IMR-90 (cell line): ENCODE results near the gene SH2D7. TPM values are rescaled to one million over a fixed set of nuclear protein-coding genes. Genes with fewer than 3 reads are reported as not detected.

Experiments
- ATAC-seq: fragments of 200-7000 bp; cut with Tn5 transposase; 2 replicates; pipeline ENCODE4 v1.9.1; 2020; ENCODE audit warnings: low read depth, mild to moderate bottlenecking, moderate library complexity
- BruUV-seq: library from RNA; stranded (reverse); fragments of 400-500 nt; replicated peaks from 2 replicates; lab custom pipeline; 2021; lab: Mats Ljungman, UMichigan
- CTCF ChIA-PET: fragments of 300-600 bp; formaldehyde crosslinking; extraction: SDS; loops from one replicate; lab custom pipeline; 2021; ENCODE audit warnings: antibody characterized with exemption; lab: Yijun Ruan, JAX
- POLR2A ChIA-PET: fragments of 300-600 bp; sonication (Branson Sonifier 250); formaldehyde crosslinking; loops from one replicate; lab custom pipeline; 2022; ENCODE audit warnings: antibody characterized with exemption; ENCODE audit not compliant: unreplicated experiment; lab: Charles Lee
- DNase-seq: peaks from one replicate; pipeline ENCODE4 v3.0.0; 2013
- H2AFZ ChIP-seq: replicated peaks from 2 replicates; pipeline ENCODE3; 2013; ENCODE audit warnings: low read length, mild to moderate bottlenecking; ENCODE audit not compliant: poor library complexity
- H2AK5ac ChIP-seq: 2 replicates; pipeline ENCODE4 v1.6.1; 2013; ENCODE audit warnings: low read depth, low read length, inconsistent platforms
- H2AK9ac ChIP-seq: replicated peaks from 2 replicates; pipeline ENCODE3; 2013; ENCODE audit warnings: mild to moderate bottlenecking, low read depth, low read length, moderate library complexity; ENCODE audit not compliant: poor library complexity
- H2BK120ac ChIP-seq: 2 replicates; pipeline ENCODE4 v1.6.1; 2013; ENCODE audit warnings: low read depth, low read length, inconsistent platforms
- H2BK15ac ChIP-seq: 3 replicates; pipeline ENCODE4 v1.6.1; 2013; ENCODE audit warnings: low read depth, low read length, inconsistent platforms
- H2BK20ac ChIP-seq: 2 replicates; pipeline ENCODE4 v1.6.1; 2013; ENCODE audit warnings: low read depth, mild to moderate bottlenecking, inconsistent platforms, low read length, moderate library complexity
- H2BK5ac ChIP-seq: 2 replicates; pipeline ENCODE4 v1.6.1; 2013; ENCODE audit warnings: mild to moderate bottlenecking, low read depth, low read length, inconsistent platforms; ENCODE audit not compliant: poor library complexity, severe bottlenecking
- H3K14ac ChIP-seq: replicated peaks from 2 replicates; pipeline ENCODE4 v1.6.1; 2013; ENCODE audit warnings: low read depth, low read length, inconsistent platforms
- H3K18ac ChIP-seq: 2 replicates; pipeline ENCODE4 v1.6.1; 2013; ENCODE audit warnings: low read depth, low read length, control low read depth
- H3K23ac ChIP-seq: 2 replicates; pipeline ENCODE4 v1.6.1; 2013; ENCODE audit warnings: low read depth, low read length, inconsistent platforms
- H3K27ac ChIP-seq: 2 replicates; pipeline ENCODE4 v1.5.1; 2013; ENCODE audit warnings: mild to moderate bottlenecking, control low read depth, low read length; ENCODE audit not compliant: insufficient read depth
- H3K27me3 ChIP-seq: 2 replicates; pipeline ENCODE4 v1.6.1; 2013; ENCODE audit warnings: low read length; ENCODE audit not compliant: control insufficient read depth, insufficient read depth
- H3K36me3 ChIP-seq: 2 replicates; pipeline ENCODE4 v1.6.1; 2013; ENCODE audit warnings: low read length, mixed read lengths; ENCODE audit not compliant: control insufficient read depth, insufficient read depth
- H3K4ac ChIP-seq: 2 replicates; pipeline ENCODE4 v1.6.1; 2013; ENCODE audit warnings: low read depth, low read length, inconsistent platforms
- H3K4me1 ChIP-seq: 2 replicates; pipeline ENCODE4 v1.6.1; 2013; ENCODE audit warnings: low read length, mixed read lengths; ENCODE audit not compliant: control insufficient read depth, insufficient read depth
- H3K4me2 ChIP-seq: 2 replicates; pipeline ENCODE4 v1.6.1; 2013; ENCODE audit warnings: low read depth, mild to moderate bottlenecking, control low read depth, low read length, moderate library complexity
- H3K4me3 ChIP-seq: 2 replicates; pipeline ENCODE4 v1.5.1; 2013; ENCODE audit warnings: low read depth, mild to moderate bottlenecking, control low read depth, low read length, moderate library complexity; ENCODE audit not compliant: insufficient read depth
- H3K56ac ChIP-seq: 2 replicates; pipeline ENCODE4 v1.6.1; 2013; ENCODE audit warnings: low read length, inconsistent platforms; ENCODE audit not compliant: insufficient read depth; ENCODE audit errors: extremely low read depth
- H3K79me1 ChIP-seq, 2 experiments: 2 replicates each; pipeline ENCODE4 v1.6.1; 2013; ENCODE audit warnings: low read length in 2 of 2, inconsistent platforms in 1 of 2, low read depth in 1 of 2
- H3K9ac ChIP-seq: 2 replicates; pipeline ENCODE4 v1.6.1; 2013; ENCODE audit warnings: low read depth, low read length, control low read depth
- H3K9me1 ChIP-seq: 2 replicates; pipeline ENCODE4 v1.6.1; 2013; ENCODE audit warnings: low read length, inconsistent platforms; ENCODE audit not compliant: insufficient read depth
- H3K9me3 ChIP-seq: 2 replicates; pipeline ENCODE4 v1.6.1; 2013; ENCODE audit warnings: low read length; ENCODE audit not compliant: control insufficient read depth, insufficient read depth
- H4K20me1 ChIP-seq: 2 replicates; pipeline ENCODE4 v1.6.1; 2013; ENCODE audit warnings: low read length, inconsistent platforms; ENCODE audit not compliant: insufficient read depth
- H4K5ac ChIP-seq: 2 replicates; pipeline ENCODE4 v1.6.1; 2013; ENCODE audit warnings: mild to moderate bottlenecking, low read depth, low read length, control low read depth
- H4K8ac ChIP-seq, 2 experiments: 2 replicates each; pipeline ENCODE4 v1.6.1; 2013; ENCODE audit warnings: low read depth in 2 of 2, low read length in 2 of 2, control low read depth in 1 of 2, inconsistent platforms in 1 of 2
- H4K91ac ChIP-seq: 2 replicates; pipeline ENCODE4 v1.6.1; 2013; ENCODE audit warnings: low read depth, low read length, inconsistent platforms; ENCODE audit not compliant: insufficient read depth
- CEBPB ChIP-seq: IDR thresholded peaks from 2 replicates; pipeline ENCODE4 v1.6.1; 2012; ENCODE audit warnings: low read depth, low read length, improper control_type of control experiment
- CTCF ChIP-seq: conservative IDR thresholded peaks from 2 replicates; pipeline ENCODE4 v1.5.1; 2012; ENCODE audit warnings: mild to moderate bottlenecking, low read depth, low read length, improper control_type of control experiment
- ELK1 ChIP-seq: fragments of 150-350 bp; IDR thresholded peaks from 2 replicates; pipeline ENCODE4 v1.6.1; 2016; ENCODE audit warnings: low read depth, mild to moderate bottlenecking, low read length, moderate library complexity, borderline replicate concordance
- FOS ChIP-seq: fragments of 150-350 bp; IDR thresholded peaks from 2 replicates; pipeline ENCODE4 v1.6.1; 2016; ENCODE audit warnings: low read depth, low read length
- MAFK ChIP-seq: IDR thresholded peaks from 2 replicates; pipeline ENCODE4 v1.6.1; 2012; ENCODE audit warnings: low read depth, low read length, improper control_type of control experiment
- MAZ ChIP-seq: IDR thresholded peaks from 2 replicates; pipeline ENCODE4 v1.6.1; 2012; ENCODE audit warnings: low read depth, mild to moderate bottlenecking, low read length, improper control_type of control experiment, moderate library complexity, borderline replicate concordance
- RAD21 ChIP-seq: IDR thresholded peaks from 2 replicates; pipeline ENCODE4 v1.6.1; 2012; ENCODE audit warnings: low read length, improper control_type of control experiment
- RCOR1 ChIP-seq: IDR thresholded peaks from 2 replicates; pipeline ENCODE4 v1.6.1; 2012; ENCODE audit warnings: mild to moderate bottlenecking, low read length, improper control_type of control experiment; ENCODE audit not compliant: insufficient replicate concordance
- SMC3 ChIP-seq: fragments of 150-350 bp; IDR thresholded peaks from 2 replicates; pipeline ENCODE4 v1.6.1; 2016; ENCODE audit warnings: low read depth, mild to moderate bottlenecking, antibody characterized with exemption, low read length, moderate library complexity
- WGBS, 2 experiments: methylation state at CpG; one replicate each; pipeline versions ENCODE4 v1.1.5 to v1.1.7; 2013; ENCODE audit warnings: missing lambda C conversion rate in 2 of 2; ENCODE audit not compliant: insufficient read length in 1 of 2; ENCODE audit errors: extremely low coverage in 2 of 2; 5-methylcytosine and 5-hydroxymethylcytosine counted together
- dilution Hi-C: fragments of 300-500 bp; cut with HindIII; formaldehyde crosslinking; loops from one replicate; pipeline ENCODE4 v1.14.3; 2018; ENCODE audit warnings: low sequenced_read_pairs; ENCODE audit not compliant: unreplicated experiment
- in situ Hi-C: fragments of 300-500 bp; cut with MboI; formaldehyde crosslinking; loops from 3 replicates; pipeline ENCODE4 v1.14.3; 2019; ENCODE audit warnings: low sequenced_read_pairs, inconsistent platforms, mixed read lengths
- intact Hi-C: fragments of 100-400 bp; cut with micrococcal nuclease; formaldehyde crosslinking; loops from 2 replicates; pipeline ENCODE4 v1.10.0; 2022
- polyA plus RNA-seq, 3 experiments: library from polyadenylated mRNA; depleted of rRNA; stranded (reverse); fragments of >200 nt; gene quantifications; 2 replicates each; pipeline ENCODE4 v1.2.3, GENCODE V29; 2012; ENCODE audit warnings: low replicate concordance in 1 of 3
- total RNA-seq: library from RNA; depleted of rRNA; stranded (reverse); fragments of >200 nt; gene quantifications from 2 replicates; pipeline ENCODE4 v1.2.3, GENCODE V29; 2012

SH2D7 gene
- total and polyA plus RNA-seq, 2 of the 4 experiments (the other 2 are of a cell fraction), result not detected

GRCh38 chr15:78060232-78060631, 32.1 kb upstream of the SH2D7 start:
- dilution Hi-C loops (no loop called here), intact Hi-C loops (no loop called here), in situ Hi-C loops (no loop called here)
- Histone ChIP-seq H3K36me3 (0 out of 2 replicates have a peak, but pooled peaks cover 2% of the 10 kb centered on the region), H3K9me3 (no peaks in the 10 kb centered on the region), H2AK5ac (no peak overlapping the region; the same call in 1 of the 2 replicates), H3K56ac (no peak overlapping the region), H4K91ac (no peak overlapping the region), H2BK5ac (no peak overlapping the region), H2AFZ (no peak overlapping the region), H3K9me1 (peaks cover 46% of the 10 kb centered on the region), H2AK9ac (no peak overlapping the region), H3K4me3 (no peak overlapping the region), H3K27me3 (no peaks in the 10 kb centered on the region), H2BK15ac (no peak overlapping the region), H3K79me1 (peaks cover 32 to 82% of the 10 kb centered on the region in 2 experiments), H3K27ac (no peak overlapping the region), H3K18ac (no peak overlapping the region), H3K9ac (no peak overlapping the region), H3K4me2 (no peak overlapping the region), H2BK20ac (no peak overlapping the region), H4K8ac (no peak overlapping the region), H4K5ac (no peak overlapping the region), H3K14ac (no peak overlapping the region), H3K23ac (no peak overlapping the region), H4K20me1 (peaks cover 63% of the 10 kb centered on the region), H2BK120ac (no peak overlapping the region), H3K4ac (0 out of 2 replicates have a peak overlapping the region, but pooled peaks have one; percentile 9), H3K4me1 (peaks cover 36% of the 10 kb centered on the region)
- DNase-seq (no peak), ATAC-seq (no peak)
- ChIA-PET CTCF (interaction anchor here (0.8 kb wide), 1 partner anchor 11 kb away, joined by 6 read pairs; no protein-coding TSS in a partner anchor), POLR2A (no interaction called here)
- WGBS, 2 experiments, result 80% methylated on average over 1 of the region's 5 CpGs; no CpG with 5 or more reads in 1 of the 2 experiments
- TF ChIP-seq CTCF, result no peak
- TF ChIP-seq SMC3, result no peak
- TF ChIP-seq MAFK, result no peak
- TF ChIP-seq MAZ, result no peak
- TF ChIP-seq CEBPB, result no peak
- TF ChIP-seq RAD21, result no peak
- no peak for TF ChIP-seq ELK1
- TF ChIP-seq FOS, result no peak
- no peak for TF ChIP-seq RCOR1
- BruUV-seq, result no TSS peak
